Stimulated activated CD8-positive, alpha-beta memory T cell treated with anti-CD3 and anti-CD28 coated beads, Interleukin-7, amount 100 ng/mL, for 48 hours (primary cell): ENCODE data around the gene RHBDL3.

Experiments
- DNase-seq, 2 donors: peaks; one replicate each; pipeline ENCODE4 v3.0.0-alpha.2; 2020; ENCODE audit warnings: low read depth in 1 of 2; ENCODE audit errors: extremely low read depth in 1 of 2

RHBDL3 gene

GRCh38 chr17:32266051-32266388 lies 388 bp downstream of the RHBDL3 start:
- no peak for DNase-seq

GRCh38 chr17:32266389-32267301 lies 1.0 kb downstream of the RHBDL3 start:
- no peak for DNase-seq

DNA sequence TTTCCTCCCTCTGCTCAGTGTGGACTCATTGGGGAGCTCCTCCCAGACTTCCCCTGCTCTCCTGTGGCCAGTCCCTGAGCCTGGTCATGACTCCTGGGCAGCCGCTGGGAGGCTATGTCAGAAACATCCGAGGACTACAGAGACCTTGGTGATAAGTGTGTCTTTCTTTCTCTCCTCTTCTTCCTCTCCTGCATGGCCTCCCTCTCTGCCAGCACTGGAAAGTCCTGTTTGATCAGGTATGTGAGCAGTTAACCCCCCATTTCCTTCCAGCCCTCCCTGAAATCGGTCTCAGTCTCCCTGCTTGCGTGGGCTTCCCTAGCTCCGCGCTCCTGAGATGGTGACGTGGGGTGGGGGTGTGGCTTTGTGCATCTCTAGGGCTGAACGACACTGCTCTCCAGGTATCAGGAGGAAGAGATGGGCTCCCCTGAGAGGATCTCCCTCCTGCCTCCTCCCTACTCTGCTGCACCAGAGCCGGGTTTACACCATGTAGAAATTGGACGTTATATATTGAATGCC lies 2.1 kb downstream of the RHBDL3 start:
- DNase-seq = no peak

DNA sequence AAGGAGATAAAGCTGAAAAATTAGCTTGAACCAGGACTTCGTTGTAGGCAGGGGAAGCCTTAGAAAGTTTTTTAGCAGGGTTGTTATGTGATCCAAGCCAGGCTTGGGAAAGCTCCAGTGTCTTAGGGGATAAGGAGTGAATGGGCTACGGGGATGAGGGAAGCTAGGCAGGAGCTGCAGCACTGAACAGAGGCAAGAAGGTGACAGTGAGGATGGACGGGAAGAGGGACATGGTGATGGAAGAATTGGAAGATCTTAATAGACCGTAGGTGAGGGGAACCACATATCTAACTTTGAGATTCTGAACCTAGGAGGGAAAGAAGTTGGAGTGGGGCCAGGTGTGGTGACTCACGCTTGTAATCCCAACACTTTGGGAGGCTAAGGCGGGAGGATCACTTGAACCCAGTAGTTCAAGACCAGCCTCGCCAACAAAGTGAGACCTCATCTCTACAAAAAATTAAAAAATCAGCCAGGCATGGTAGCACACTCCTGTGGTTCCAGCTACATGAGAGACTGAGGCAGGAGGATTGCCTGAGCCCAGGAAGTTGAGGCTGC lies 3.2 kb downstream of the RHBDL3 start:
- DNase-seq = no peak

GRCh38 chr17:32269377-32269776 lies 3.7 kb downstream of the RHBDL3 start:
- DNase-seq = no peak

- no peak for DNase-seq
These were observed 6.2 kb downstream of the RHBDL3 start for GRCh38 chr17:32271844-32272243.

GRCh38 chr17:32274101-32274500 lies 8.5 kb downstream of the RHBDL3 start:
- no peak for DNase-seq

- DNase-seq = no peak
These were observed 9.0 kb downstream of the RHBDL3 start for GRCh38 chr17:32274643-32275042.

- DNase-seq = no peak
These were observed 9.7 kb downstream of the RHBDL3 start for GRCh38 chr17:32275060-32276042.

- DNase-seq = no peak
These were observed 10.6 kb downstream of the RHBDL3 start for GRCh38 chr17:32276171-32276601.

GRCh38 chr17:32277284-32277683 lies 11.7 kb downstream of the RHBDL3 start:
- no peak for DNase-seq

GRCh38 chr17:32278815-32279214 lies 13.2 kb downstream of the RHBDL3 start:
- DNase-seq = no peak

GRCh38 chr17:32279891-32280716 lies 14.5 kb downstream of the RHBDL3 start:
- DNase-seq = no peak

DNA sequence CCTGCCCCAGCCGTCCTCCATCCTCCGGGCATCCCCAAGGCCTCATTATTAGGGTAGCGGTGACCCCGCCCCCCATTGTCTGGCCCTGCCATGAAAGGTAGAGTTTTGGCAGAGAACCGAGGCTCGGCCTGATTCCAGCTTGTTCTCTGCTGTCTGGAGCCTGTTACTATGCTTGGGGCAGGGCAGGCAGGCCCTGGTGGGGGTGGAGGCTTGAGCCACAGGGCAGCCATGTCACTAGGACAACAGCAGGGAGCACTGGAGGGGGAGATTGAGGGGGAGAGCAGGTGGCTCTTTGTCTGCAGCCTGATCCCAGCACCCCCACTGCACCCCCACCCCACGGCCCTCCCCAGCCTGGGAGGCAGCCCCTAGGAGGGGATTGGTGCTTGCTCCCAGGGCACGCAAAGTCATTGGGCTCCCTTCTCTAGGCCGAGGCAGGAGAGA lies 15.4 kb downstream of the RHBDL3 start:
- no peak for DNase-seq

DNA sequence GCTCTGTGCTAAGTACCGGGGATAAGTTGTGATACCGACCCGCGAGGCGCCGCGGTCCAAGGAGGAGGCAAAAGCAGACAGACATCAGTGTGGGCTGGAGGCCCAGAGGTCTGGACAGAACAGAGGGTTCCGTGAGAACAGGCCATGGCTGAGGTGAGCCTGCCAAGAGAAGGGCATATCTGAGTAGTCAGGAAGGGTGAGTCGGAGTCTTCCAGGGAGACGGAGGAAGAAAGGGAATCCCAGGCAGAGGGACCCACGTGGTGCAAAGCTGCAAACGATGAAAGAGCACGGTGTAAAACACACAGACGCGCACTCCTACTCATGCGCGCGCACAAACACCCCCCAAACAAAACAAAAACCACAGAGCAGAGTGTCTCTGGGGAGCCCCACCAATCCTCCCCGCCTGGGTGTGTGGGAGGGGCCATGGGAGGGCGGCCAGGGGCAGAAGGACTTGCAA lies 18.1 kb downstream of the RHBDL3 start:
- DNase-seq = no peak

GRCh38 chr17:32285306-32285705 lies 19.7 kb downstream of the RHBDL3 start:
- DNase-seq = no peak

GRCh38 chr17:32285746-32286517 lies 20.3 kb downstream of the RHBDL3 start:
- no peak for DNase-seq

- no peak for DNase-seq
These were observed 20.9 kb downstream of the RHBDL3 start for GRCh38 chr17:32286518-32286900.

DNA sequence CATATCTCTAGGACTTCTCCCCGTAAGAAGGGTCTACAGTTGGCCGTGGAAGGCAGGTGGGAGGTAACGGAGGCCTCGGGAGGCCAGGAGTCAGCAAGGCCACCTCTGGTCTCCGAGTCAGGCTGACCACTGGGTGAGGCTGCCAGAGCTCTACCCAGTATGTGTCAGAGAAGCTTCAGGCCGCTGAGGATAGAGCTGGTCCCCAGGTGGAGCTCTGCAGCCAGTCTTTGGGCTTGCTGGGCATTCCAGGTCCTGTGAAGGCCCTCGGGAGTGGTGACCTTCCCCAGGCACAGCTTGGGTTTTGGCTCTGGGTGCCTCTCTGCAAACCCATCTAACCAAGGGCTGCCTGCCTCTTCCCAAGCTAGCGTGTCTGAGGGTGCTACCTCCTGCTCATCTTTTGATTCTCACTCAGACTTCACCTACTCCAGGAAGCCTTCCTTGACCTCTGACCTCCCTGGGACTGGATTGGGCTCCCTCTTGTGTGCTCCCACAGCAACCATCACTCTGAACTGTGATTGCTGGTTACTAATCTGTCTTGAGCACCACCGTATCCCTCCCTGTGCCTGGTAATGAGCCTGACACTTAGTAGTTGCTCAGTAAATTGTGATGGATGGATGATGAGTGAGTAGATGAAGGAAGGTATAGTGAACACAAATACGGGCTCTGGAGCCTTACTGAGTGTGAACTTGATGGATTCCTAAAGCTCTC lies 22.3 kb downstream of the RHBDL3 start:
- DNase-seq = no peak
